Activated naive CD8-positive, alpha-beta T cell treated with anti-CD3 and anti-CD28 coated beads for 36 hours (primary cell): ENCODE measurements around the gene AP2A2. TPM values are rescaled to one million over a fixed set of nuclear protein-coding genes. Genes with fewer than 3 reads are reported as not detected.

Source experiments
- DNase-seq: peaks from one replicate; pipeline ENCODE4 v3.0.0; 2021
- H3K27ac Mint-ChIP-seq: one replicate; pipeline ENCODE4 v1.8.0; 2022; ENCODE audit warnings: mild to moderate bottlenecking, moderate library complexity, mixed read lengths
- H3K27me3 Mint-ChIP-seq: one replicate; pipeline ENCODE4 v1.8.0; 2022; ENCODE audit warnings: mild to moderate bottlenecking, mixed read lengths
- H3K36me3 Mint-ChIP-seq: one replicate; pipeline ENCODE4 v1.8.0; 2021; ENCODE audit warnings: mild to moderate bottlenecking, mixed read lengths
- H3K4me1 Mint-ChIP-seq: one replicate; pipeline ENCODE4 v1.8.0; 2021; ENCODE audit warnings: mixed read lengths
- H3K4me3 Mint-ChIP-seq: one replicate; pipeline ENCODE4 v1.8.0; 2022; ENCODE audit warnings: mild to moderate bottlenecking, moderate library complexity, mixed read lengths
- H3K9me3 Mint-ChIP-seq: one replicate; pipeline ENCODE4 v1.8.0; 2022; ENCODE audit warnings: mixed read lengths
- total RNA-seq, 2 experiments: library from RNA; stranded (reverse); gene quantifications; one replicate each; pipeline ENCODE4 v1.2.3, GENCODE V29; 2021

Gene AP2A2
- total RNA-seq, 2 experiments from 2014 or later, result 26.3 to 30.3 TPM

DNA sequence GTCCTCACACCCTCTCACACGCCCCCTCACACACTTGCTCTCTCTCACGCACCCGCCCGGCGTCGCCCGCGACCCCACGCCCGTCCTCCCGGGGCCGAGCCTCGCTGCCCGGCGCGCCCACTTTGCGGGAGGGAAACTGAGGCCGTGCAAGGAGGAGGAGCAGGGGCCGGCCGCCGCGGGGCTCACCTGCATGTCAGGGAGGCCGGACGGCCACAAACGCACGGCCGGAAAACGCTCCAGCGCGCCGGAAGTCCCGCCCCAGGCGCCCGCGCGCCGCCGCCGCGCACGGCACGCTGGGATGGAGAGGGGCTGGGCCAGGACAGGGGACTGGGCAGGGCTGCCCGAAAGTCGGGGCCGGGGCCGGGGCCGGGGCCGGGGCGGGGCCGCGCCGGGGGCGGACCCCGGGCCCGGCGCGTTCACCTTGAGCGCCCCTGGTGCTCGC is 15.1 kb upstream of the AP2A2 start, which contains the start of gene CHID1:
Gene CHID1, minus strand, starts transcription at position 222 of the 442 bp plus-strand sequence. CDS start 5,994 bp downstream, outside the sequence.
- no peaks in the 10 kb centered on the region for H3K9me3 Mint-ChIP-seq

DNA sequence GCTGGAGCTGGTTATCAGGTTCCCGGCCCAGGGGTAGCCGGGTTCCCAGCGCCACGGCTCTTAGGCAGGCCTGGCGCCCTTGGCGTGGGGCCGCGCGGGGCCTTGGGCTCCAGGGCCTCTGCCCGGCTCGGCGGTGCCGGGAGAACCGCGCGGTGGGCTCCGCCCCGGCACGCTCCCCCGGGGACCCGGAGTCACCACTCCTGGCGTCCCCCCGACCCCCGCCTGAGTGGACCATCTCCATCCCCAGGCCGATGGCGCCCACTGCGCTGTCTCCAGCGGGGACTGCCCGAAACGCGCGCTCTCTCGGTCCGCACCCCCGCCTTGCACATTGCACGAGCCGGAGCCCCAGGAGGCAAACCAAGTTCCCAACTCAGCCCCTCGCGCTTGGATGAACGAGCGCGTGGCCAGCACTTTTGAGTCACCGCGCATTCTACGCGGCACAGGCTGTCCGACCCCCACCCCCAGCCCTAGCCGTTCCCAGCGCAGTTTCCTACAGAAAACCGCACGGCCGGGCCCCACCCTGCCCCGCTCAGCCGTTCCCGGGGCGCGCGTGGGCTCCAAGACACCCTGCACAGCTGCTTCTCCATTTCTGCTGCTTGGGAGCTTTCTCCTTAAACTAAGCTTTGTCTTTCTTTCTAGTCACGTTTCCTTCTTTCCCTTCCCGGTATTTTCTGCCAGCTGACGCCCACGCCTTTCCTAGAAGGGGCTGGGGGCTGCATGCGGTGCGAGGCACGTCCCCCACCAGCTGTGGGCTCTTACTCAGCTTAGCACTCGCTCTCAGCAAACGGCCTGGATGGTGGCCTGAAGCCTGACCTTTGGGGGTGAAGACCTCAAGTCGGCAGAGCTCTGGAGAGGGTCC is 14.4 kb upstream of the AP2A2 start:
- H3K27me3 Mint-ChIP-seq, result no peaks in the 10 kb centered on the region
- peaks cover 4% of the 10 kb centered on the region for H3K36me3 Mint-ChIP-seq
- peak overlapping the region; percentile 88 for H3K4me3 Mint-ChIP-seq
- H3K4me1 Mint-ChIP-seq, result peaks cover 26% of the 10 kb centered on the region
- H3K9me3 Mint-ChIP-seq, result no peaks in the 10 kb centered on the region
- peak; percentile 50 for DNase-seq
- peak overlapping the region; percentile 89 for H3K27ac Mint-ChIP-seq

More for the DNA sequence above, 15.1 kb upstream of the AP2A2 start, which contains the start of gene CHID1:
- peak; percentile 92 for DNase-seq
- Mint-ChIP-seq H3K4me1 (peaks cover 26% of the 10 kb centered on the region), H3K27ac (peak within 1 kb of the TSS; percentile 89), H3K27me3 (no peaks in the 10 kb centered on the region), H3K36me3 (peaks cover 4% of the 10 kb centered on the region), H3K4me3 (peak within 1 kb of the TSS; percentile 97)

DNA sequence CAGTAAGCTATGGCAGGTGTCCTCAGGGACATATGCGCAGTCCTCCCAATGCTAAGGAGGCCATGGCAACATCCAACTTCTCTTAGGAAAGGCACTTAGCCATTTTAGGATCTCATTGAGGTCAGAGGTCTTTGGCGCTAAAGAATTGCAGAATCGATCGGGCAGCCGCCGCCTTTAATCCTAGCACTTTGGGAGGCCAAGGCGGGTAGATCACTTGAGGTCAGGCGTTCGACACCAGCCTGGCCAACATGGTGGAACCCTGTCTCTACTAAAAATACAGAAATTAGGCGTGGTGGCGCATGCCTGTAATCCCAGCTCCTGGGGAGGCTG is 13.8 kb upstream of the AP2A2 start:
- Mint-ChIP-seq H3K9me3 (no peaks in the 10 kb centered on the region), H3K27ac (peak overlapping the region; percentile 89), H3K4me3 (peak overlapping the region; percentile 88), H3K4me1 (peaks cover 22% of the 10 kb centered on the region), H3K36me3 (peaks cover 2% of the 10 kb centered on the region), H3K27me3 (no peaks in the 10 kb centered on the region)
- no peak for DNase-seq

DNA sequence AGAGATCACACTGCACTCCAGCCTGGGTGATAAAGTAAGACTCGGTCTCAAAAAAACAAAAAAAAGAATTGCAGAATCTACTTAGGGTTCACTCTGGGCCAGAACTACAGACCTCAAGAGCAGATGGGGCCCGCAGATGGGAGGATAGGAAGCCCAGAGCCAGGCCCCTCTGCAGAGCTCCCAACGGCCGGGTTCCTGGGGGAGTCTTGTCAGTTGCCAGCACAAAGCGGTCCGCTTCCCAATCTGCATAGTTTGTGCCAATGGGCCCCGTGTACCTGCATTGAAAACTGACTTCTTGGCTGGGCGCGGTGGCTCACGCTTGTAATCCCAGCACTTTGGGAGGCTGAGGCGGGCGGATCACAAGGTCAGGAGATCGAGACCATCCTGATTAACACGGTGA is 13.4 kb upstream of the AP2A2 start:
- DNase-seq, result no peak
- H3K4me3 Mint-ChIP-seq, result no peak overlapping the region
- H3K4me1 Mint-ChIP-seq, result peaks cover 22% of the 10 kb centered on the region
- no peaks in the 10 kb centered on the region for H3K9me3 Mint-ChIP-seq
- no peaks in the 10 kb centered on the region for H3K27me3 Mint-ChIP-seq
- H3K36me3 Mint-ChIP-seq, result no peaks in the 10 kb centered on the region
- H3K27ac Mint-ChIP-seq, result no peak overlapping the region

DNA sequence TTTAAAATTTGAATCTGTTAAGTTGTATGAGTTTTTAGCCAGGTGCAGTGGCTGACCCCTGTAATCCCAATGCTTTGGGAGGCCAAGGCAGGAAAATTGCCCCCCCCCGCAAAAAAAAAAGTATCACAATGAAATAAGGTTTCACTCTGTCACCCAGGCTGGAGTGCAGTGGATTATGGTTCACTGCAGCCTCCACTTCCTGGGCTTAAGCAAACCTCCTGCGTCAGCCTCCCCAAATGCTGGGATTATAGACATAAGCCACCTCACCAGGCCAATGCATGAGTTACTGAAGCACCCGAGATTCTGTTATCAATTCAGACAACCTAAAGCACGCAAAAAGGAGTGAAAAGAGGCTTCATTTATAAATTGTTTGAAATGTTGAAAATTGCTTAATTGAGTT is 12.6 kb upstream of the AP2A2 start:
- no peaks in the 10 kb centered on the region for H3K27me3 Mint-ChIP-seq
- H3K27ac Mint-ChIP-seq, result no peak overlapping the region
- no peaks in the 10 kb centered on the region for H3K36me3 Mint-ChIP-seq
- H3K4me1 Mint-ChIP-seq, result peaks cover 19% of the 10 kb centered on the region
- no peaks in the 10 kb centered on the region for H3K9me3 Mint-ChIP-seq
- DNase-seq, result no peak
- H3K4me3 Mint-ChIP-seq, result no peak overlapping the region

DNA sequence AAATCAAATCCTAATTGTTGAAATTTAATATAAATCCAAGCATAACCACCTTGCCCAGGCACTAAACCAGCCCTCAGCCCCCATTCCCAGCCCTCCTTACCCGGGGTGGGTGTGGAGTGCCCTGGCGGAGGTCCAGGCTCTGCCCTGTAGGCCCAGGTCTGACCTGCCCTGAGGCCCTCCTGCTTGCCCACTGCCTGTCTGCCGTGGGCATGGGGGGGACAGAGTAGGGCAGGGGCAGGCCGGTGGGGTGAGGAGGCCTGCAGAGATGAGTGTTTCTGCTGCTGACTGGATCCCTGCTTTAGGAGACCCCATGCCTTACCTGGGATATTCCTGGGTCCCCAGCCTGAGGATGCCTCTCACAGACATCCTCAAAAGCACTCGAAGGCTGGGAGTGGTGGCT is 11.5 kb upstream of the AP2A2 start:
- Mint-ChIP-seq H3K36me3 (no peaks in the 10 kb centered on the region), H3K4me1 (peaks cover 14% of the 10 kb centered on the region), H3K9me3 (no peaks in the 10 kb centered on the region), H3K27ac (no peak overlapping the region), H3K4me3 (no peak overlapping the region), H3K27me3 (no peaks in the 10 kb centered on the region)
- DNase-seq, result no peak

DNA sequence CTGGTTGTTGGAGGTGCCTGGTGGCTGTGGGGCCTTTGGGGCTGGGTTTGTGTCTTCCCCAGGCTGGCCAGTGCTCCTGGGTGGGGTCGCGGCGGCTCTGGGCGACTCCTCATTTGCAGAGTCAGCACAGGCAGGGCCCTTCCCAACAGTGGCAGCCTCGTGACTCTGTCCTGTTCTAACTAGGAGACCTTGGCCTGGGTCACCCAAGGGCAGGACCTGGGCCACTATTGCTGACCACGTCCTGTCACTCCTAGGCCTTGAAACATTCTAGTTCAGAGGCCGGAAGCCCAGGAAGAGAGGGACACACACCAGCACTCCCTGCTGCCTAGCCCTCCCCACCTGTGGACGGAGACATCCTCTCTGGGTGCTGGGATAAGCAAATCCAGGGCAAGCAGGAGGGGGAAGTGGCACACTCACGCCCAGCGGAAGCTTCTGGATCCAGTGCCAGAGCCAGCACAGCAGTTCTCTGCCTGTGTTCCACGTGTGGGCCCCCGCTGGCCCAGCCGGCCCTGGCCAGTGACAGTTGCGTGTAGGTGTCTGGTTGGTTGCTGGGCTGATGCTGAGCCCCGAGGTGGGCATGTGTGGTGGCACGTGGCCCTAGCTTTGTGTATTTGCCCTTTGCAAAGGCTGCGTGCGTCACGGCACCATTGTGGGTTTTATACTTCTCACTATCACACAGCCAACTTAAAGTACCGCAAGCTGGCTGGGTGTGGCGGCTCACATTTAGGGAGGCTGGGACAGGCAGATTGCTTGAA is 10.7 kb upstream of the AP2A2 start:
- H3K9me3 Mint-ChIP-seq, result no peaks in the 10 kb centered on the region
- peaks cover 8% of the 10 kb centered on the region for H3K4me1 Mint-ChIP-seq
- no peak for DNase-seq
- H3K27ac Mint-ChIP-seq, result no peak overlapping the region
- H3K27me3 Mint-ChIP-seq, result no peaks in the 10 kb centered on the region
- H3K4me3 Mint-ChIP-seq, result no peak overlapping the region
- no peaks in the 10 kb centered on the region for H3K36me3 Mint-ChIP-seq

DNA sequence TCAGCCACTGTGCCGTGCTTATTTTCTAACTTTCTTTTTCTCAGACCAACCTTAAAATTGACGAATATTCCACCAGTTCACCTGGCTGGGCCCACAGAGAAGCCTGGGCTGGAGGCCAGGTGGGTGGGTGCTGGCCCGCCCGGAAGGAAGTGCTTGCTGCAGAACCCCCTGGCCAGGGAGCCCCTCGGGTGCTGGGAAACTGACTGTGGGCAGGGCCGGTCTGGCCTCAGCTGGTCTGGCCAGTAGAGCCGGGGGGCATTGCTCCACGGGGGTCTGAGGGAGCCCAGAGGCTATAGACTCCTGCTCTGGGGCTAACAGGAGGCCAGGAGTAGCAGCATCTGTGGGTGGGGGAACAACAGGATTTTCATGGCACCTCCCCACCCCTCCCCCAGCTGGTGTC is 8.2 kb upstream of the AP2A2 start:
- H3K4me3 Mint-ChIP-seq, result no peak overlapping the region
- no peak overlapping the region for H3K27ac Mint-ChIP-seq
- H3K4me1 Mint-ChIP-seq, result peaks cover 3% of the 10 kb centered on the region
- no peaks in the 10 kb centered on the region for H3K9me3 Mint-ChIP-seq
- H3K27me3 Mint-ChIP-seq, result no peaks in the 10 kb centered on the region
- DNase-seq, result no peak
- no peaks in the 10 kb centered on the region for H3K36me3 Mint-ChIP-seq

DNA sequence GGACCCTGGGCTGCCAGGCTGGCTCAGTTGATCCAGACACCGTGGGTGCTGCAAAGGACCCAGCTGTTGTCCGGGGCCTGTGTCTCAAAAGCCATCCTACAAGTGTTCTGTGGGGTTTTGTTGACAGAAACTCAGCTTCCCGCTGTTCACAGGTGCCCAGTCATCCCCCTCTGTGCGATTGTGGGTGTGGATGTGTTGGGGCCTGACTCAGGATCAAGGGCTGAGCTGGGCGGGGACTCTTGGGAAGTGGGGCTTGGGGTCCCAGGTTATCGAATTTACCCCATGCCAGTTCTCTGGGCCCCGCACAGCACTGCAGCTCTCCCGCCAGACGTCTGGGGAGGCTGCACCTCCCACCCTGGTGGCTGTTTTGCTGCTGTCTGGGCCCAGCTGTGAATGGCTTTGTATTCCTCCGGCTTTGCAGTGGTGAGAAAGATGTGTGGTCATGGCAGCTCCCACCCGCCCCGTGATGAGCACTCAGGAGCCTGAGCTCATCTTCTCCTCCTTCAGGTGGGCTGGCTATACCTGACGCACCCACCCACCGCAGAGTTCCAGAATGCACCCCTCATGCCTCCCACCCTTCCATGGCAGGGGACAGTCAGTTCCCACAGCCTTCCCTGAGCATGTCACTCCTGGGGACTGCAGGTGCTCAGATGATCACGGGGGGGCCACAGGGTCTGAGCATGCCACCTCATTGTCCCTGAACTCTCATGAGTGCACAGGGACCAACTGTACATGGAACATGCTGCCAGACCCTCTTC is 3.6 kb upstream of the AP2A2 start:
- H3K9me3 Mint-ChIP-seq, result no peaks in the 10 kb centered on the region
- DNase-seq, result no peak
- peaks cover 5% of the 10 kb centered on the region for H3K36me3 Mint-ChIP-seq
- no peaks in the 10 kb centered on the region for H3K27me3 Mint-ChIP-seq
- no peak overlapping the region for H3K27ac Mint-ChIP-seq
- no peak overlapping the region for H3K4me3 Mint-ChIP-seq
- peaks cover 11% of the 10 kb centered on the region for H3K4me1 Mint-ChIP-seq

DNA sequence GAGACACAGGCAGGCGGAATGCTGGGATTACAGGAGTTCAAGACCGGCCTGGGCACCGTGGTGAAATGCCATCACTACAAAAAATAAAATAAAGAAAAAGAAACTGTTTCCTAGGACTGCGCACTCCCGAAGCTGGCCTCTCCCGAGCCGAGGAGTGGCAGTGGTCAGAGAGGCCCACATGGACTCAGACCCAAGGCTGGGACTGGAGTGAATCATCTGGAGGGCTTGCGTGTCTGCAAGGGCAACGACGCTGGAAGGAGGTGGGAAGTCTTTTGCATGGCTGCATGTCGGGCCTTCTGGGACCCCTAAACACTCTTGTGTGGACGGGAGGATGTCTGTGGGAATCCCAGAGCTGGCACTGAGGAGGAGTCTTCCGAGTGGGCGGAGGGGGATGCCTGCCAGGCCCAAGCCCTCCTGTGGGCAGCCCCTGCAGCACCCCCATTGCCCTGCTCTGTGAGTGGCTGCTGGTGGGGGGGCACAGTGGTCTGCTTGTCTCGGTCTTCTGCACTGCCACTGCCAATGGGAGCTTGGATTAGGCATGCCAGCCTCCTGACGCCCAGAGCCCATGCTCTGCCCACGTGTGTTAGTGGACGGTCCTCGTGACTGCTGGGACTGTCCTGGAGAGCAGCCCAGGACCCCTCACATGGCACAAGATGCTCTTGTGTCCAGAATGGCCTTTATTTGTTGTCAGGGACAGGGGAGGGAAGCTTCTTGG is 1.8 kb upstream of the AP2A2 start:
- no peaks in the 10 kb centered on the region for H3K9me3 Mint-ChIP-seq
- peaks cover 5% of the 10 kb centered on the region for H3K36me3 Mint-ChIP-seq
- H3K27ac Mint-ChIP-seq, result no peak overlapping the region
- H3K4me3 Mint-ChIP-seq, result no peak overlapping the region
- DNase-seq, result no peak
- peaks cover 29% of the 10 kb centered on the region for H3K4me1 Mint-ChIP-seq
- H3K27me3 Mint-ChIP-seq, result no peaks in the 10 kb centered on the region

DNA sequence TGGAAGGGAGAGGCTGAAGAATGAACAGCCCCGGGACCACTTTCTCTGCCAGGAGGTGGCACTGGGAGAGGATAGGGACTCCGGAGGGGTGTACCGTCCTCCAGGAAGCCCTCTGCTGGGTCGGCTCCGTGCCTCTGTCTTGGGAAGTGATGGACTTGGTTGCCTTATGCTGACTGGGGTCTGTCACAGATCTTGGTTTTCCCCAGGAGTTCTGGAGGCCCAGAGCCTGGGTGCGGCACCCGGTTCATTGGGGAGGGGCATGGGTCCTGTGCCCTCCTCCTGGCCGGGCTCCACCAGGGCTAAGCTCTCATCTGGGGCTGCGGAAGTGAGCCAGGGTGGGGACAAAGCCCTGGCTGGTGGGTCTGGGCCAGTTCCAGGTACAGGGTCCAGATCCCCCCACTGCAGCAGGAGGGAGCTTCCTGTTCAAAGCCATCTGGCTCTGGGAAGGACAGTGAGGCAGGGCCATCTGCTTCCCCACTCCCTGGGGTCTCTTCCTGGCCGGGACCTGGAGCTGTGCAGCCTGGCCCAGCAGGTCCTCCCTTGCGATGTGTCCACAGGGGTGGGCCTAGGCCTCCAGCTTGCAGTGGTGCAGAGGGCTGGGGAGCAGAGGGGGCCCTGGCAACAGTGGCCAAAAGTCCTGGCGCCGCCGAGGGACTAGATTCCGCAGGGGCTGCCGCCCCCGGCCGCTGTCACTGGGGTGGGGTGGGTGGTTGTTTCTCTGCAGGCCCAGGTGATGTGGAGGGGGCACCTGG is 1.1 kb upstream of the AP2A2 start:
- Mint-ChIP-seq H3K4me3 (no peak overlapping the region), H3K9me3 (no peaks in the 10 kb centered on the region), H3K27me3 (no peaks in the 10 kb centered on the region), H3K27ac (no peak overlapping the region), H3K36me3 (peaks cover 5% of the 10 kb centered on the region), H3K4me1 (peaks cover 26% of the 10 kb centered on the region)
- no peak for DNase-seq

DNA sequence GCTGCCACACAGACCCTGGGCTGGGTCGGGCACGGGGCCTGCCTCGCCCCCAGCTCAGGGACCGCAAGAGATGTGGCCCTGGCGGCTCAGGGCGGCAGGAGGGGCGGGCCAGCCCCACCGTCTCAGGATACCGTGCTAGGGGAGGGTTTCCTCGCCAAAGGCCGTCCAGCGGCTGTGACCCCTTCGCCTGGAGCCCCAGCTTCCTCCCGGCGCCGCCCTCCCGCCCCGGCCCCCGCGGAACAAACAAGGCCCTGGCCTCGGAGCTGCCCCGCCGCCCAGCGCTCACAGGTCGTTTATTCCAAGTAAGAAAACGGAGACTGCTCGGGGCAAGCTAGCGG is 543 bp upstream of the AP2A2 start:
- no peak overlapping the region for H3K4me3 Mint-ChIP-seq
- H3K27me3 Mint-ChIP-seq, result no peaks in the 10 kb centered on the region
- H3K27ac Mint-ChIP-seq, result no peak overlapping the region
- no peaks in the 10 kb centered on the region for H3K9me3 Mint-ChIP-seq
- DNase-seq, result no peak
- H3K4me1 Mint-ChIP-seq, result peaks cover 26% of the 10 kb centered on the region
- H3K36me3 Mint-ChIP-seq, result peaks cover 5% of the 10 kb centered on the region

DNA sequence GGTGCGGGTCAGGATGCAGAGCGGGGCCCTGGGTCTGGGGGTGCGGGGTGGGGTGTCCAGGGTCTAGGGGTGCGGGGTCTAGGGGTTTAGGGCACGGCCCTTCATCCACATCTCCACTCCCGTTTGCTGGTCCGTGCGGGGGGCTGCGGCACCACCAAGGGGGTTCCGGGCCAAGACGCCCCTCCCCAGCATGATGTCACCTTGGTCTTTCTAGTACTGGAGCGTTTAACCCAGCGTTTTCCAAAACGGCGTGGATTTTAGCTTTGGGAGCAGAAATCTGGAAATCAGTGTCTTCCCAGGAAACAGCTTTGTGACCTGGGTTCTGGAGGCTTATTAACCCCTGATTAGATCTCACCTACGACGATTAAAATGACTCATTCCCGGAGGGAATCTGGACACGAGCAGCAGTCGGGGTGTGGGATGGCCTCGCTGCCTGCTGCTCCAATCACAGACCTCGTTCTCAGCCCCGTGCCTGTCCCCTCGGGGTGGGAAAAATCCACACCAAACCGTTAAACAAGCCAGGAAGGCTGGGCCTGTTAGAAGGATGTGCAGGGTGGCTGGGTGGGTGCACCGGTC is 759 bp downstream of the AP2A2 start:
- no peak for DNase-seq
- H3K36me3 Mint-ChIP-seq, result peaks cover 5% of the 10 kb centered on the region
- no peaks in the 10 kb centered on the region for H3K9me3 Mint-ChIP-seq
- peak overlapping the region; percentile 78 for H3K27ac Mint-ChIP-seq
- peaks cover 36% of the 10 kb centered on the region for H3K4me1 Mint-ChIP-seq
- peak overlapping the region; percentile 85 for H3K4me3 Mint-ChIP-seq
- H3K27me3 Mint-ChIP-seq, result no peaks in the 10 kb centered on the region

DNA sequence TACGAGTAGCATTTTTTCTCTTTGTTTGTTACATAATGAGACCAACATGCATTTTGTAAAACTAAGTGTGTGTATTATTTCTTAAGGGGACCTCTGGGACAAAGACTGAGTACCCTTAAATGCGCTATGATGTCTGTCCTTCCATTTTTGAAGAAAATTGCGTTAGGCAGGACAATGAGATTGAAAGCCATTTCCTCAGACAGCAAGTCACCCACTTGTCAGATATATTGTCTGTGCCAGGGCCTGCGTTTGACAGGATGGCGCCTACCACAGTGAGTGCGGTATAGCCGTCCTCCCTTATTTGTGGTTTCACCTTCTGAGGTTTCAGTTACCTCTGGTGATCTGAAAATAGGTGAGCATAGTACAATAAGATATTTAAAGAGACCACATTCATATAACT is 2.2 kb downstream of the AP2A2 start:
- DNase-seq, result peak; percentile 29
- Mint-ChIP-seq H3K4me1 (peaks cover 41% of the 10 kb centered on the region), H3K4me3 (peak overlapping the region; percentile 85), H3K9me3 (no peaks in the 10 kb centered on the region), H3K27me3 (no peaks in the 10 kb centered on the region), H3K27ac (peak overlapping the region; percentile 16), H3K36me3 (peaks cover 5% of the 10 kb centered on the region)
